ENCODE results near the gene TBC1D8. TPM values are rescaled to one million over a fixed set of nuclear protein-coding genes. Genes with fewer than 3 reads are reported as not detected.
A peak's percentile ranks its signal among the peaks of the same experiment; 100 is the strongest.

Gene TBC1D8
- total and polyA plus RNA-seq, 2 of the 13 experiments (the other 11 are each of a cell fraction or from before 2014, with no cell fraction given): 45.1 to 95.4 TPM

DNA sequence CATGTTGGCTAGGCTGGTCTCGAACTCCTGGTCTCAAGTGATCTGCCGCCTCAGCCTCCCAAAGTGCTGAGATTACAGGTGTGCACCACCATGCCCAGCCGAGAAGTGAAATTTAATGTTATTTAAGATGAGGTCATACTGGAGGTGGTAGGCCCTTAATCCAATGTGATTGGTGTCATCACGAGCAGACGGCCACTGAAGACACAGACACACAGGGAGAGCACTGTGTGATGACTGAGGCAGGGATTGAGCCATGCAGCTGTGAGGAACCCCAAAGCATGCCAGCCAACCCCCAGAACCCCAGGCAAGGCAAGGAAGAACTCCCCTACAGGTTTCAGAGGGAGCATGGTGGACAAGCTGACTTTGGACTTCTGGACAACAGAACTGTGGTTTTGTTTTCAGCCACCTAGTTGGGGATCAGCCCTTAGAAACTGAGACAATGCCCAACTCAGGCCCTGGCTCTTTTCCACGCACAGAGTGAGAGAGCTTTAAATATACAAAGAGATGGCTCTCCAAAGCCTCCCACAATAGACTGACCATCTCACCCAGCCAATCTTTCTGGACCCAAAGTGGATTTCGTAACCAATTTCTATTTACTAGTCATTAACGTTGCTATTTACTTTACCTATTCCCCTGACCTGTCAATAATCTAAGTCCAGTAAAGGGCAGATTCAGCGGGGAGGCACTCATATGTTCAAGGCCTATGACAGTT lies 34.2 kb downstream of the TBC1D8 start (continued):
- TF ChIP-seq, protein P1, sequence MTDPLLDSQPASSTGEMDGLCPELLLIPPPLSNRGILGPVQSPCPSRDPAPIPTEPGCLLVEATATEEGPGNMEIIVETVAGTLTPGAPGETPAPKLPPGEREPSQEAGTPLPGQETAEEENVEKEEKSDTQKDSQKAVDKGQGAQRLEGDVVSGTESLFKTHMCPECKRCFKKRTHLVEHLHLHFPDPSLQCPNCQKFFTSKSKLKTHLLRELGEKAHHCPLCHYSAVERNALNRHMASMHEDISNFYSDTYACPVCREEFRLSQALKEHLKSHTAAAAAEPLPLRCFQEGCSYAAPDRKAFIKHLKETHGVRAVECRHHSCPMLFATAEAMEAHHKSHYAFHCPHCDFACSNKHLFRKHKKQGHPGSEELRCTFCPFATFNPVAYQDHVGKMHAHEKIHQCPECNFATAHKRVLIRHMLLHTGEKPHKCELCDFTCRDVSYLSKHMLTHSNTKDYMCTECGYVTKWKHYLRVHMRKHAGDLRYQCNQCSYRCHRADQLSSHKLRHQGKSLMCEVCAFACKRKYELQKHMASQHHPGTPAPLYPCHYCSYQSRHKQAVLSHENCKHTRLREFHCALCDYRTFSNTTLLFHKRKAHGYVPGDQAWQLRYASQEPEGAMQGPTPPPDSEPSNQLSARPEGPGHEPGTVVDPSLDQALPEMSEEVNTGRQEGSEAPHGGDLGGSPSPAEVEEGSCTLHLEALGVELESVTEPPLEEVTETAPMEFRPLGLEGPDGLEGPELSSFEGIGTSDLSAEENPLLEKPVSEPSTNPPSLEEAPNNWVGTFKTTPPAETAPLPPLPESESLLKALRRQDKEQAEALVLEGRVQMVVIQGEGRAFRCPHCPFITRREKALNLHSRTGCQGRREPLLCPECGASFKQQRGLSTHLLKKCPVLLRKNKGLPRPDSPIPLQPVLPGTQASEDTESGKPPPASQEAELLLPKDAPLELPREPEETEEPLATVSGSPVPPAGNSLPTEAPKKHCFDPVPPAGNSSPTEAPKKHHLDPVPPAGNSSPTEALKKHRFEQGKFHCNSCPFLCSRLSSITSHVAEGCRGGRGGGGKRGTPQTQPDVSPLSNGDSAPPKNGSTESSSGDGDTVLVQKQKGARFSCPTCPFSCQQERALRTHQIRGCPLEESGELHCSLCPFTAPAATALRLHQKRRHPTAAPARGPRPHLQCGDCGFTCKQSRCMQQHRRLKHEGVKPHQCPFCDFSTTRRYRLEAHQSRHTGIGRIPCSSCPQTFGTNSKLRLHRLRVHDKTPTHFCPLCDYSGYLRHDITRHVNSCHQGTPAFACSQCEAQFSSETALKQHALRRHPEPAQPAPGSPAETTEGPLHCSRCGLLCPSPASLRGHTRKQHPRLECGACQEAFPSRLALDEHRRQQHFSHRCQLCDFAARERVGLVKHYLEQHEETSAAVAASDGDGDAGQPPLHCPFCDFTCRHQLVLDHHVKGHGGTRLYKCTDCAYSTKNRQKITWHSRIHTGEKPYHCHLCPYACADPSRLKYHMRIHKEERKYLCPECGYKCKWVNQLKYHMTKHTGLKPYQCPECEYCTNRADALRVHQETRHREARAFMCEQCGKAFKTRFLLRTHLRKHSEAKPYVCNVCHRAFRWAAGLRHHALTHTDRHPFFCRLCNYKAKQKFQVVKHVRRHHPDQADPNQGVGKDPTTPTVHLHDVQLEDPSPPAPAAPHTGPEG (CRISPR knock-in tag; IDR thresholded peaks at IDR 0.05): no peak
- TF ChIP-seq MZF1 (CRISPR knock-in tag; IDR thresholded peaks at IDR 0.05; ENCODE audit: borderline replicate concordance): no peak
- peak; percentile 99 for TF ChIP-seq TARDBP (CRISPR knock-in tag; IDR thresholded peaks at IDR 0.05)
- no peak for TF ChIP-seq ZNF713 (CRISPR knock-in tag; IDR thresholded peaks at IDR 0.05)
- peak; percentile 88; the same call in 1 of the 2 replicates for TF ChIP-seq ZSCAN29 (CRISPR knock-in tag; conservative IDR thresholded peaks at IDR 0.05)
- TF ChIP-seq ZNF468 (CRISPR knock-in tag; IDR thresholded peaks at IDR 0.05): no peak
- TF ChIP-seq, protein P2, sequence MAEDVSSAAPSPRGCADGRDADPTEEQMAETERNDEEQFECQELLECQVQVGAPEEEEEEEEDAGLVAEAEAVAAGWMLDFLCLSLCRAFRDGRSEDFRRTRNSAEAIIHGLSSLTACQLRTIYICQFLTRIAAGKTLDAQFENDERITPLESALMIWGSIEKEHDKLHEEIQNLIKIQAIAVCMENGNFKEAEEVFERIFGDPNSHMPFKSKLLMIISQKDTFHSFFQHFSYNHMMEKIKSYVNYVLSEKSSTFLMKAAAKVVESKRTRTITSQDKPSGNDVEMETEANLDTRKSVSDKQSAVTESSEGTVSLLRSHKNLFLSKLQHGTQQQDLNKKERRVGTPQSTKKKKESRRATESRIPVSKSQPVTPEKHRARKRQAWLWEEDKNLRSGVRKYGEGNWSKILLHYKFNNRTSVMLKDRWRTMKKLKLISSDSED (CRISPR knock-in tag; IDR thresholded peaks at IDR 0.05): no peak
- no peak for TF ChIP-seq ZNF616 (CRISPR knock-in tag; IDR thresholded peaks at IDR 0.05; ENCODE audit: low read depth)
- no peak for TF ChIP-seq CBX1 (IDR thresholded peaks at IDR 0.05; ENCODE audit: low read depth)
- TF ChIP-seq ZNF430 (CRISPR knock-in tag; IDR thresholded peaks at IDR 0.05): peak; percentile 83
- TF ChIP-seq, protein P3, sequence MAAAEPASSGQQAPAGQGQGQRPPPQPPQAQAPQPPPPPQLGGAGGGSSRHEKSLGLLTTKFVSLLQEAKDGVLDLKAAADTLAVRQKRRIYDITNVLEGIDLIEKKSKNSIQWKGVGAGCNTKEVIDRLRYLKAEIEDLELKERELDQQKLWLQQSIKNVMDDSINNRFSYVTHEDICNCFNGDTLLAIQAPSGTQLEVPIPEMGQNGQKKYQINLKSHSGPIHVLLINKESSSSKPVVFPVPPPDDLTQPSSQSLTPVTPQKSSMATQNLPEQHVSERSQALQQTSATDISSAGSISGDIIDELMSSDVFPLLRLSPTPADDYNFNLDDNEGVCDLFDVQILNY (CRISPR knock-in tag; conservative IDR thresholded peaks at IDR 0.05): no peak; the same call in 1 of the 2 replicates
- TF ChIP-seq YEATS2 (CRISPR knock-in tag; IDR thresholded peaks at IDR 0.05; ENCODE audit: borderline replicate concordance): peak; percentile 38; the same call in 1 of the 2 replicates
- TF ChIP-seq, protein P4, sequence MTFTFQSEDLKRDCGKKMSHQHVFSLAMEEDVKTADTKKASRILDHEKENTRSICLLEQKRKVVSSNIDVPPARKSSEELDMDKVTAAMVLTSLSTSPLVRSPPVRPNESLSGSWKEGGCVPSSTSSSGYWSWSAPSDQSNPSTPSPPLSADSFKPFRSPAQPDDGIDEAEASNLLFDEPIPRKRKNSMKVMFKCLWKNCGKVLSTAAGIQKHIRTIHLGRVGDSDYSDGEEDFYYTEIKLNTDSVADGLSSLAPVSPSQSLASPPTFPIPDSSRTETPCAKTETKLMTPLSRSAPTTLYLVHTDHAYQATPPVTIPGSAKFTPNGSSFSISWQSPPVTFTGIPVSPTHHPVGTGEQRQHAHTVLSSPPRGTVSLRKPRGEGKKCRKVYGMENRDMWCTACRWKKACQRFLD (CRISPR knock-in tag; IDR thresholded peaks at IDR 0.05; ENCODE audit: borderline replicate concordance): no peak; the same call in 1 of the 2 replicates
- peak; percentile 68 for TF ChIP-seq ZNF12 (CRISPR knock-in tag; IDR thresholded peaks at IDR 0.05)
- TF ChIP-seq ZNF264 (CRISPR knock-in tag; IDR thresholded peaks at IDR 0.05): peak; percentile 79
- TF ChIP-seq, protein P5, sequence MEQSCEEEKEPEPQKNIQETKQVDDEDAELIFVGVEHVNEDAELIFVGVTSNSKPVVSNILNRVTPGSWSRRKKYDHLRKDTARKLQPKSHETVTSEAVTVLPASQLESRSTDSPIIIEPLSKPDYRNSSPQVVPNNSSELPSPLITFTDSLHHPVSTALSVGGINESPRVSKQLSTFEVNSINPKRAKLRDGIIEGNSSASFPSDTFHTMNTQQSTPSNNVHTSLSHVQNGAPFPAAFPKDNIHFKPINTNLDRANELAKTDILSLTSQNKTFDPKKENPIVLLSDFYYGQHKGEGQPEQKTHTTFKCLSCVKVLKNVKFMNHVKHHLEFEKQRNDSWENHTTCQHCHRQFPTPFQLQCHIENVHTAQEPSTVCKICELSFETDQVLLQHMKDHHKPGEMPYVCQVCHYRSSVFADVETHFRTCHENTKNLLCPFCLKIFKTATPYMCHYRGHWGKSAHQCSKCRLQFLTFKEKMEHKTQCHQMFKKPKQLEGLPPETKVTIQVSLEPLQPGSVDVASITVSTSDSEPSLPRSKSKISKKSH (CRISPR knock-in tag; IDR thresholded peaks at IDR 0.05; ENCODE audit: borderline replicate concordance): no peak
- no peak for TF ChIP-seq ZNF530 (CRISPR knock-in tag; IDR thresholded peaks at IDR 0.05; ENCODE audit: low read depth)
- TF ChIP-seq, protein P6, sequence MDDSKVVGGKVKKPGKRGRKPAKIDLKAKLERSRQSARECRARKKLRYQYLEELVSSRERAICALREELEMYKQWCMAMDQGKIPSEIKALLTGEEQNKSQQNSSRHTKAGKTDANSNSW (CRISPR knock-in tag; IDR thresholded peaks at IDR 0.05; ENCODE audit: borderline replicate concordance): no peak

All from HepG2 (cell line).